Adrenal gland (tissue), 5 donors: ENCODE data around the gene NBEAL2.
"Not testable (repeated sequence)": the region's sequence is repeated elsewhere in the genome, so short reads cannot be mapped to it uniquely, and the experiment has no call there.

Experiments
- CTCF ChIP-seq, 6 experiments: fragments of 450-650 bp in 4 of 6; fragments of 200-600 bp in 2 of 6; sonication (generic) in 1 of 6; IDR thresholded peaks; 1 replicate in 5 of 6; 2 replicates in 1 of 6; pipeline versions ENCODE4 v1.5.1 to v1.8.0; 2016 to 2021; ENCODE audit warnings: antibody characterized with exemption in 6 of 6, mild to moderate bottlenecking in 2 of 6, moderate library complexity in 1 of 6
- POLR2A ChIP-seq, 2 donors: fragments of 450-650 bp; IDR thresholded peaks; one replicate each; pipeline ENCODE4 v1.6.1; 2017; ENCODE audit warnings: antibody characterized with exemption in 2 of 2, mild to moderate bottlenecking in 2 of 2, moderate library complexity in 1 of 2
- donor health status: DM: no; HTN: no; CAD: no.

GRCh38 chr3:47031041-47031440 is 51.6 kb downstream of the NBEAL2 start:
- TF ChIP-seq POLR2A, CTCF (IDR thresholded peaks at IDR 0.05): not testable (repeated sequence)
